ENCODE data around the gene DMRT1.
A peak's percentile ranks its signal among the peaks of the same experiment; 100 is the strongest.

DMRT1 gene

GRCh38 chr9:1005043-1005667 is 163.7 kb downstream of the DMRT1 start:
- peak; percentile 53 for DNase-seq

- no peak for DNase-seq
These were observed 165.8 kb downstream of the DMRT1 start for GRCh38 chr9:1007312-1007711.

GRCh38 chr9:1008216-1008615 is 166.7 kb downstream of the DMRT1 start:
- DNase-seq, result peak; percentile 6

- DNase-seq, result peak; percentile 74
These were observed 167.7 kb downstream of the DMRT1 start for GRCh38 chr9:1009101-1009707.

GRCh38 chr9:1013021-1013420 is 171.5 kb downstream of the DMRT1 start:
- DNase-seq, result no peak

GRCh38 chr9:1014225-1014624 is 172.7 kb downstream of the DMRT1 start:
- DNase-seq, result no peak

GRCh38 chr9:1014640-1015039 is 173.1 kb downstream of the DMRT1 start:
- DNase-seq, result no peak

- peak; percentile 18 for DNase-seq
These were observed 176.6 kb downstream of the DMRT1 start for GRCh38 chr9:1018121-1018520.
